Measurements from ENCODE around the gene CTSZ.
A peak's percentile ranks its signal among the peaks of the same experiment; 100 is the strongest.

Gene CTSZ

GRCh38 chr20:59020938-59021551 lies 14.0 kb upstream of the CTSZ start:
- H3K4me1 ChIP-seq (ENCODE audit: insufficient read depth, low read length, severe bottlenecking), result peaks cover 18% of the 10 kb centered on the region
- H3K9me3 ChIP-seq (ENCODE audit: low read length), result no peaks in the 10 kb centered on the region
- TF ChIP-seq CTCF (IDR thresholded peaks at IDR 0.05; ENCODE audit: low read length) (no peak), EZH2 (IDR thresholded peaks at IDR 0.05; ENCODE audit: borderline replicate concordance, low read length) (no peak)
- no peak overlapping the region for H2AFZ ChIP-seq (ENCODE audit: low read length)
- H4K20me1 ChIP-seq (ENCODE audit: insufficient read depth, low read length), result no peaks in the 10 kb centered on the region
- H3K9me2 ChIP-seq (ENCODE audit: low read depth, low read length), result no peaks in the 10 kb centered on the region
- no peak overlapping the region for H3K4me3 ChIP-seq (ENCODE audit: low read depth, low read length, poor library complexity, severe bottlenecking)
- no peak overlapping the region for H3K9ac ChIP-seq (ENCODE audit: low read length)
- H3K79me2 ChIP-seq (ENCODE audit: insufficient read depth, low read length), result no peaks in the 10 kb centered on the region
- peak overlapping the region; percentile 14 for H3K27ac ChIP-seq (ENCODE audit: low read depth, low read length, poor library complexity, severe bottlenecking)
- H3K36me3 ChIP-seq (ENCODE audit: insufficient read depth, low read length), result peaks cover 39% of the 10 kb centered on the region
- 0 out of 2 replicates have a peak, but pooled peaks cover 2% of the 10 kb centered on the region for H3F3A ChIP-seq (ENCODE audit: insufficient read depth, low read length)
- H3K4me2 ChIP-seq (ENCODE audit: low read length), result no peak overlapping the region
- H3K27me3 ChIP-seq (ENCODE audit: insufficient read depth, low read length), result no peaks in the 10 kb centered on the region

- H3K4me2 ChIP-seq (ENCODE audit: low read length), result no peak within 1 kb of the TSS
- no peaks in the 10 kb centered on the region for H3K9me3 ChIP-seq (ENCODE audit: low read length)
- TF ChIP-seq CTCF (IDR thresholded peaks at IDR 0.05; ENCODE audit: low read length), result no peak
- no peak for TF ChIP-seq EZH2 (IDR thresholded peaks at IDR 0.05; ENCODE audit: borderline replicate concordance, low read length)
- H3K4me1 ChIP-seq (ENCODE audit: insufficient read depth, low read length, severe bottlenecking), result peaks cover 24% of the 10 kb centered on the region
- no peaks in the 10 kb centered on the region for H3K9me2 ChIP-seq (ENCODE audit: low read depth, low read length)
- H3K27me3 ChIP-seq (ENCODE audit: insufficient read depth, low read length), result no peaks in the 10 kb centered on the region
- H3K27ac ChIP-seq (ENCODE audit: low read depth, low read length, poor library complexity, severe bottlenecking), result no peak within 1 kb of the TSS
- no peaks in the 10 kb centered on the region for H3F3A ChIP-seq (ENCODE audit: insufficient read depth, low read length)
- H4K20me1 ChIP-seq (ENCODE audit: insufficient read depth, low read length), result no peaks in the 10 kb centered on the region
- no peak within 1 kb of the TSS for H2AFZ ChIP-seq (ENCODE audit: low read length)
- H3K36me3 ChIP-seq (ENCODE audit: insufficient read depth, low read length), result peaks cover 22% of the 10 kb centered on the region
- H3K9ac ChIP-seq (ENCODE audit: low read length), result no peak within 1 kb of the TSS
- no peak within 1 kb of the TSS for H3K4me3 ChIP-seq (ENCODE audit: low read depth, low read length, poor library complexity, severe bottlenecking)
- no peaks in the 10 kb centered on the region for H3K79me2 ChIP-seq (ENCODE audit: insufficient read depth, low read length)
Observed at GRCh38 chr20:59019217-59019616, 12.2 kb upstream of the CTSZ start, which contains the start of gene TUBB1. Gene TUBB1 (plus strand): TSS chr20:59019429. CDS start chr20:59019523, 94 bp downstream.

- Histone ChIP-seq H3K36me3 (ENCODE audit: insufficient read depth, low read length) (peaks cover 18% of the 10 kb centered on the region), H4K20me1 (ENCODE audit: insufficient read depth, low read length) (no peaks in the 10 kb centered on the region), H3K27ac (ENCODE audit: low read depth, low read length, poor library complexity, severe bottlenecking) (no peak overlapping the region), H2AFZ (ENCODE audit: low read length) (no peak overlapping the region), H3K9ac (ENCODE audit: low read length) (no peak overlapping the region), H3K27me3 (ENCODE audit: insufficient read depth, low read length) (no peaks in the 10 kb centered on the region), H3K4me1 (ENCODE audit: insufficient read depth, low read length, severe bottlenecking) (peaks cover 27% of the 10 kb centered on the region), H3F3A (ENCODE audit: insufficient read depth, low read length) (no peaks in the 10 kb centered on the region), H3K9me2 (ENCODE audit: low read depth, low read length) (no peaks in the 10 kb centered on the region), H3K9me3 (ENCODE audit: low read length) (no peaks in the 10 kb centered on the region), H3K4me2 (ENCODE audit: low read length) (no peak overlapping the region), H3K4me3 (ENCODE audit: low read depth, low read length, poor library complexity, severe bottlenecking) (no peak overlapping the region), H3K79me2 (ENCODE audit: insufficient read depth, low read length) (no peaks in the 10 kb centered on the region)
- TF ChIP-seq EZH2 (IDR thresholded peaks at IDR 0.05; ENCODE audit: borderline replicate concordance, low read length) (no peak), CTCF (IDR thresholded peaks at IDR 0.05; ENCODE audit: low read length) (no peak)
Observed at GRCh38 chr20:59018817-59019216, 11.8 kb upstream of the CTSZ start.
